CD4-positive, alpha-beta T cell (primary cell): Measurements from ENCODE around the gene ADIRF. TPM values are rescaled to one million over a fixed set of nuclear protein-coding genes. Genes with fewer than 3 reads are reported as not detected.
"Not testable (repeated sequence)": the region's sequence is repeated elsewhere in the genome, so short reads cannot be mapped to it uniquely, and the experiment has no call there.

Experiments used
- ATAC-seq: fragments of 200-7000 bp; cut with Tn5 transposase; one replicate; pipeline ENCODE4 v1.10.0; 2022; ENCODE audit warnings: mild to moderate bottlenecking; ENCODE audit not compliant: poor library complexity
- CTCF ChIA-PET: fragments of 350-600 bp; sonication (Branson Sonifier 250); formaldehyde crosslinking; loops from one replicate; lab custom pipeline; 2021; ENCODE audit warnings: antibody characterized with exemption, inconsistent platforms; lab: Charles Lee
- POLR2A ChIA-PET: fragments of 350-600 bp; sonication (Branson Sonifier 250); formaldehyde crosslinking; loops from one replicate; lab custom pipeline; 2021; ENCODE audit warnings: antibody characterized with exemption, inconsistent platforms; lab: Charles Lee
- DNase-seq, 14 experiments: peaks; one replicate each; pipeline ENCODE4 v3.0.0-alpha.2; 2013 to 2020; ENCODE audit warnings: mixed read lengths in 2 of 14
- H3K27ac ChIP-seq, 2 donors: one replicate each; pipeline versions ENCODE4 v1.5.1 to v1.7.0; 2013; ENCODE audit warnings: low read length in 2 of 2, low read depth in 1 of 2, mild to moderate bottlenecking in 1 of 2
- H3K27me3 ChIP-seq, 2 experiments: 1 replicate in 1 of 2; 2 replicates in 1 of 2; pipeline versions ENCODE4 v1.6.1 to v1.7.0; 2013; ENCODE audit warnings: low read length in 2 of 2, control low read depth in 1 of 2, mild to moderate bottlenecking in 1 of 2, moderate library complexity in 1 of 2; ENCODE audit not compliant: insufficient read depth in 2 of 2, control insufficient read depth in 1 of 2
- H3K36me3 ChIP-seq: one replicate; pipeline ENCODE4 v1.6.1; 2013; ENCODE audit warnings: low read length, control low read depth; ENCODE audit not compliant: insufficient read depth
- H3K4me1 ChIP-seq: one replicate; pipeline ENCODE4 v1.6.1; 2013; ENCODE audit warnings: low read length, control low read depth; ENCODE audit not compliant: insufficient read depth
- H3K4me3 ChIP-seq: one replicate; pipeline ENCODE4 v1.5.1; 2013; ENCODE audit warnings: mild to moderate bottlenecking, low read length, moderate library complexity
- H3K9me3 ChIP-seq, 2 experiments: 1 replicate in 1 of 2; 2 replicates in 1 of 2; pipeline versions ENCODE4 v1.6.1 to v1.7.0; 2013; ENCODE audit warnings: low read length in 2 of 2, mild to moderate bottlenecking in 2 of 2, control low read depth in 1 of 2, moderate library complexity in 1 of 2; ENCODE audit not compliant: control insufficient read depth in 1 of 2, insufficient read depth in 1 of 2
- H3K27ac Mint-ChIP-seq: one replicate; pipeline ENCODE4 v1.8.0; 2020; ENCODE audit warnings: mixed read lengths
- H3K27me3 Mint-ChIP-seq: one replicate; pipeline ENCODE4 v1.8.0; 2021; ENCODE audit warnings: mixed read lengths
- H3K36me3 Mint-ChIP-seq: one replicate; pipeline ENCODE4 v1.8.0; 2021; ENCODE audit warnings: low read depth, mixed read lengths
- H3K4me1 Mint-ChIP-seq: one replicate; pipeline ENCODE4 v1.8.0; 2021; ENCODE audit warnings: low read depth, mixed read lengths
- H3K4me3 Mint-ChIP-seq: one replicate; pipeline ENCODE4 v1.8.0; 2020; ENCODE audit warnings: mild to moderate bottlenecking, mixed read lengths
- H3K9me3 Mint-ChIP-seq: one replicate; pipeline ENCODE4 v1.8.0; 2020; ENCODE audit warnings: mixed read lengths
- CTCF ChIP-seq: fragments of 200-600 bp; IDR thresholded peaks from one replicate; pipeline ENCODE4 v1.8.0; 2022; ENCODE audit warnings: antibody characterized with exemption, mild to moderate bottlenecking
- intact Hi-C, 2 experiments: fragments of 100-400 bp; cut with DNase I in 1 of 2; cut with micrococcal nuclease in 1 of 2; formaldehyde crosslinking; loops; one replicate each; pipeline versions ENCODE4 v1.15.1 to v1.9.0; 2023 to 2025; cut with DNase I, micrococcal nuclease
- total RNA-seq, 174 experiments: library from RNA in 2 of 174; stranded (reverse) in 2 of 174; gene quantifications; one replicate each; pipeline ENCODE4 v1.2.3 and lab custom pipeline; 2021 to 2026

The ADIRF gene
- total RNA-seq, 2 experiments from 2014 or later: not detected

DNA sequence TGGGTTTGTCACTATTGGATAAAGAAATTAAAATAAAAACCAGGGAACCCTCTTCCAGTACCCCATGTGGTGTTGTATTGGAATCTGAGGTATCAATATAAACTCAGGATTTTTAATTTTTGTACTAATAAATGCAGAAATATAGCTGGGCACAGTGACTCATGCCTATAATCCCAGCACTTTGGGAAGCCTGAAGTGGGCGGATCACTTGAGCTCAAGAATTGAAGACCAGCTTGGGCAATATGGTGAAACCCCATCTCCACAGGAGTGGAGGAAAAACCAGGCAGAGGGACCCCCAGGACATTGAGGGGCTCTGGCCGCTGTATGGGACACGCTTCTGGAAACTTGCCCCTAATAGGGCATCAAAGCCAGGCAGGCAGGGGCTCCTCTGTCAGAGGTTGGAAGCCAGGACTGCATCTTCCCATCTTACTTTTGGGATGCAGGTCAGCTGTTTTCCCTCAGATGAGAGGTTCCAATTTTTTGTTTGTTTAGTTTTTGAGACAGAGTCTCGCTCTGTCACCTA, 11.1 kb downstream of the ADIRF start:
- no peaks in the 10 kb centered on the region for H3K27me3 Mint-ChIP-seq
- intact Hi-C loops: loop anchor here in 1 of 2 experiments (10.0 kb wide), 1 partner anchor 445 kb away; no protein-coding TSS in a partner anchor
- POLR2A ChIA-PET: no interaction called here

DNA sequence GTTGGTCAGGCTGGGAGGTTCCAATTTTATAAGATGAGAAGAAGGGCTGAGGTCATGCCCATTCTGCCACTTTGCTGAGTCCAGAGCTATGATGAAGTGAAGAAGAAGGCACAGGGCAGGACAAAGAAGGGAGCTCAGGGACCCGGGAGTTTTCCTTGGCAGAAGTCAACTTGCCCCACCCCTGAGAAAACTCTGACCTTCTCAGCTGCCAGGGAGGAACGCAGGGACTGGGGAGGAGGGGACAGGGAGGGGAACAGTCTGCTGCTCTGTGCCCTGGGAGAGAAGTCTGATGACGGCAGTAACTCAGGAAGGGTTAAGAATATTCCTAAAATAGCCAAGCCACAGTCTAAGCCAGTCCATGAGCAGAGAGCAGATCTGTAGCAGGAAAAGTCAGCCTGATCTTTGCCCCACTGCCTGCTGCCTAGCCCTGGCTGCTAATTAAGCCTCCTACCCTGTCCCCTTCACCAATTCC, 11.7 kb downstream of the ADIRF start:
- Histone ChIP-seq H3K9me3 (no peaks in the 10 kb centered on the region), H3K36me3 (no peaks in the 10 kb centered on the region), H3K27ac (no peak overlapping the region), H3K27me3 (no peaks in the 10 kb centered on the region), H3K4me1 (no peaks in the 10 kb centered on the region), H3K4me3 (no peak overlapping the region)
- H3K4me1 Mint-ChIP-seq: no peaks in the 10 kb centered on the region
- no peak for ATAC-seq
- H3K27ac Mint-ChIP-seq: no peak overlapping the region
- POLR2A ChIA-PET: no interaction called here
- H3K36me3 Mint-ChIP-seq: no peaks in the 10 kb centered on the region
- DNase-seq: no peak
- CTCF ChIA-PET: no interaction called here
- TF ChIP-seq CTCF: no peak
- no peak overlapping the region for H3K4me3 Mint-ChIP-seq
- H3K9me3 Mint-ChIP-seq: no peaks in the 10 kb centered on the region
- intact Hi-C loops: loop anchor here in 1 of 2 experiments (10.0 kb wide), 1 partner anchor 445 kb away; no protein-coding TSS in a partner anchor
- H3K27me3 Mint-ChIP-seq: no peaks in the 10 kb centered on the region

More for the DNA sequence above, 11.1 kb downstream of the ADIRF start:
- Mint-ChIP-seq H3K4me1 (no peaks in the 10 kb centered on the region), H3K9me3 (no peaks in the 10 kb centered on the region), H3K4me3 (no peak overlapping the region), H3K27ac (no peak overlapping the region), H3K36me3 (no peaks in the 10 kb centered on the region)
- CTCF ChIA-PET: no interaction called here
- H3K27ac ChIP-seq: no peak overlapping the region
- TF ChIP-seq CTCF: no peak
- no peaks in the 10 kb centered on the region for H3K4me1 ChIP-seq
- no peaks in the 10 kb centered on the region for H3K36me3 ChIP-seq
- H3K4me3 ChIP-seq: no peak overlapping the region
- DNase-seq (no peak), ATAC-seq (no peak)
- H3K27me3 ChIP-seq: no peaks in the 10 kb centered on the region
- no peaks in the 10 kb centered on the region for H3K9me3 ChIP-seq

GRCh38 chr10:86981020-86981419, 12.7 kb downstream of the ADIRF start:
- H3K9me3 ChIP-seq, H3K9me3 Mint-ChIP-seq, CTCF ChIA-PET: not testable (repeated sequence)

DNA sequence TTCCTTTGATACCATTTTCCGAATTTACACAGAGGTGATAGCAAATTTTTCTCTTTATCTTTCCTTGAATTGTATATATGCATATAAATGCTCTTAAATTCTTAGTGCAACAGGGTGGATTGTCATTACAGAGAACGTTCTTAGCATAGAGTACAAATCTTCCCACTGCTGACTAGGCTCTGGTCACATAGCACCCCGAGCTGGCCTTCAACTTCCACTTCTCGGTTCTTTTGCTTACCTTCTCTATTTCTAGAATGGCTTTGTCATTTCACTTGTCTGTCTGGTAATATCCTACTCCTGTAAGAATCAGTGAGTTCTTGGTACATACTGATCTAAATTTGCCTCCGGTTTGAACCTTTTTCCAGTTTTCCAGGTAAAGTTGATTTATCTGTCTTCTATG, 13.4 kb downstream of the ADIRF start:
- TF ChIP-seq CTCF: no peak
- ATAC-seq (no peak), DNase-seq (no peak)
- Mint-ChIP-seq H3K4me1 (no peaks in the 10 kb centered on the region), H3K9me3 (no peaks in the 10 kb centered on the region), H3K27me3 (peaks cover 4% of the 10 kb centered on the region), H3K27ac (no peak overlapping the region), H3K36me3 (no peaks in the 10 kb centered on the region), H3K4me3 (no peak overlapping the region)
- H3K4me3 ChIP-seq: no peak overlapping the region
- no peaks in the 10 kb centered on the region for H3K9me3 ChIP-seq
- intact Hi-C loops: no loop called here
- no peak overlapping the region for H3K27ac ChIP-seq
- H3K4me1 ChIP-seq: no peaks in the 10 kb centered on the region
- H3K27me3 ChIP-seq: no peaks in the 10 kb centered on the region
- POLR2A ChIA-PET: no interaction called here
- H3K36me3 ChIP-seq: no peaks in the 10 kb centered on the region
- CTCF ChIA-PET: no interaction called here

More at GRCh38 chr10:86981020-86981419, 12.7 kb downstream of the ADIRF start:
- intact Hi-C loops, H3K27me3 ChIP-seq, H3K4me3 Mint-ChIP-seq, ATAC-seq, H3K4me1 Mint-ChIP-seq, DNase-seq, POLR2A ChIA-PET, H3K36me3 ChIP-seq, H3K4me3 ChIP-seq, H3K27me3 Mint-ChIP-seq, H3K36me3 Mint-ChIP-seq, H3K27ac ChIP-seq, H3K4me1 ChIP-seq, H3K27ac Mint-ChIP-seq: not testable (repeated sequence)

GRCh38 chr10:86984498-86984897, 16.2 kb downstream of the ADIRF start:
- H3K27ac Mint-ChIP-seq, POLR2A ChIA-PET, H3K27ac ChIP-seq, H3K4me3 ChIP-seq, H3K36me3 ChIP-seq, DNase-seq, H3K9me3 Mint-ChIP-seq, H3K4me3 Mint-ChIP-seq, H3K9me3 ChIP-seq, ATAC-seq, H3K4me1 ChIP-seq, H3K36me3 Mint-ChIP-seq, intact Hi-C loops, H3K27me3 ChIP-seq, H3K4me1 Mint-ChIP-seq: not testable (repeated sequence)
- H3K27me3 Mint-ChIP-seq: peaks cover 15% of the 10 kb centered on the region
- CTCF ChIA-PET: interaction anchor here (1.0 kb wide), 1 partner anchor 18 kb away, joined by 3 read pairs; no protein-coding TSS in a partner anchor
